ENCODE data around the gene SRD5A1. TPM values are rescaled to one million over a fixed set of nuclear protein-coding genes. Genes with fewer than 3 reads are reported as not detected.

SRD5A1 gene
- total RNA-seq, 1 experiment from 2014 or later = 30.4 TPM

DNA sequence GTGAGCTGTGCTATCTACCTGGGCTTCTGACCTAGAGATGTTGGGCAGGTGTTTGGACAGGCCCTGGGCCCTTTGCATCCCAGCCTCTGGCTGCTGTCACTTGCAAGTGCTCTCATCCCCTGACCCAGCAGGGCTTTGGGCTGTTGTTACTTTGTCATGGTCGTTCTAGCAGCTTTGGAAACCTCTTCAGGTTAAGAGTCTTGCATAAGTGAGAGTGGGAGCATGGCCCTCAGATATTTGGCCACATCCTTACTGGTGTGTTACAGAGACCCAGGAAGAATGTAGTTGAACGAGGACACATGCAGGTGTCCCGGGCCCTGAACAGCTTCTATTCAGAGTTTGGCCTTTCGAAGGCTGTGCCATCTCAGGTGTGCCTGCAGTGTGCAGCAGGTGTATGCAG, 84.4 kb downstream of the SRD5A1 start:
- no peaks in the 10 kb centered on the region for H3K27me3 ChIP-seq (ENCODE audit: control insufficient read depth, insufficient read depth, low read length)
- DNase-seq (ENCODE audit: low read depth, low spot score) = no peak
- no peak overlapping the region for H3K4me3 ChIP-seq (ENCODE audit: low read depth in 2 of 2, low read length in 2 of 2)
- in situ Hi-C loops (cut with HindIII; ENCODE audit: low pct_unique_long_range_greater_than_20kb, low sequenced_read_pairs) = no loop called here
- H3K27ac ChIP-seq (ENCODE audit: low read length) = no peak overlapping the region
- no peaks in the 10 kb centered on the region; the same call in 1 of the 2 replicates for H3K36me3 ChIP-seq (ENCODE audit: control insufficient read depth, insufficient read depth, low read length)
- H3K4me1 ChIP-seq (ENCODE audit: control insufficient read depth, insufficient read depth, low read length) = peaks cover 43% of the 10 kb centered on the region
- BruUV-seq (replicated peaks) = no TSS peak
- H3K9me3 ChIP-seq (ENCODE audit: control insufficient read depth, insufficient read depth, low read depth, low read length) = no peaks in the 10 kb centered on the region
- intact Hi-C loops (cut with micrococcal nuclease; ENCODE audit: unreplicated experiment) = loop anchor here (10.0 kb wide), 1 partner anchor 83 kb away; the partner anchor contains the start of genes NSUN2 and SRD5A1
- CTCF ChIA-PET = no interaction called here
- no peak for ATAC-seq
- no peak for TF ChIP-seq SIN3A (IDR thresholded peaks at IDR 0.05; ENCODE audit: borderline replicate concordance, insufficient read depth, low read depth, low read length)
- TF ChIP-seq POLR2AphosphoS5 (IDR thresholded peaks at IDR 0.05; ENCODE audit: low read depth, low read length) = no peak
- no peak for TF ChIP-seq TCF7L2 (IDR thresholded peaks at IDR 0.05; ENCODE audit: low read depth, low read length)
- TF ChIP-seq, protein P1, sequence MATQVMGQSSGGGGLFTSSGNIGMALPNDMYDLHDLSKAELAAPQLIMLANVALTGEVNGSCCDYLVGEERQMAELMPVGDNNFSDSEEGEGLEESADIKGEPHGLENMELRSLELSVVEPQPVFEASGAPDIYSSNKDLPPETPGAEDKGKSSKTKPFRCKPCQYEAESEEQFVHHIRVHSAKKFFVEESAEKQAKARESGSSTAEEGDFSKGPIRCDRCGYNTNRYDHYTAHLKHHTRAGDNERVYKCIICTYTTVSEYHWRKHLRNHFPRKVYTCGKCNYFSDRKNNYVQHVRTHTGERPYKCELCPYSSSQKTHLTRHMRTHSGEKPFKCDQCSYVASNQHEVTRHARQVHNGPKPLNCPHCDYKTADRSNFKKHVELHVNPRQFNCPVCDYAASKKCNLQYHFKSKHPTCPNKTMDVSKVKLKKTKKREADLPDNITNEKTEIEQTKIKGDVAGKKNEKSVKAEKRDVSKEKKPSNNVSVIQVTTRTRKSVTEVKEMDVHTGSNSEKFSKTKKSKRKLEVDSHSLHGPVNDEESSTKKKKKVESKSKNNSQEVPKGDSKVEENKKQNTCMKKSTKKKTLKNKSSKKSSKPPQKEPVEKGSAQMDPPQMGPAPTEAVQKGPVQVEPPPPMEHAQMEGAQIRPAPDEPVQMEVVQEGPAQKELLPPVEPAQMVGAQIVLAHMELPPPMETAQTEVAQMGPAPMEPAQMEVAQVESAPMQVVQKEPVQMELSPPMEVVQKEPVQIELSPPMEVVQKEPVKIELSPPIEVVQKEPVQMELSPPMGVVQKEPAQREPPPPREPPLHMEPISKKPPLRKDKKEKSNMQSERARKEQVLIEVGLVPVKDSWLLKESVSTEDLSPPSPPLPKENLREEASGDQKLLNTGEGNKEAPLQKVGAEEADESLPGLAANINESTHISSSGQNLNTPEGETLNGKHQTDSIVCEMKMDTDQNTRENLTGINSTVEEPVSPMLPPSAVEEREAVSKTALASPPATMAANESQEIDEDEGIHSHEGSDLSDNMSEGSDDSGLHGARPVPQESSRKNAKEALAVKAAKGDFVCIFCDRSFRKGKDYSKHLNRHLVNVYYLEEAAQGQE (IDR thresholded peaks at IDR 0.05; ENCODE audit: insufficient read depth in 1 of 2, low read depth in 2 of 2, low read length in 1 of 2) = no peak
- TF ChIP-seq CTCF (IDR thresholded peaks at IDR 0.05) = no peak
- POLR2A ChIA-PET = no interaction called here

GRCh38 chr5:6718161-6718681, 85.0 kb downstream of the SRD5A1 start:
- intact Hi-C loops (cut with micrococcal nuclease; ENCODE audit: unreplicated experiment) (loop anchor here (10.0 kb wide), 1 partner anchor 83 kb away; the partner anchor contains the start of genes NSUN2 and SRD5A1), in situ Hi-C loops (cut with HindIII; ENCODE audit: low pct_unique_long_range_greater_than_20kb, low sequenced_read_pairs) (no loop called here)
- no peaks in the 10 kb centered on the region for H3K9me3 ChIP-seq (ENCODE audit: control insufficient read depth, insufficient read depth, low read depth, low read length)
- H3K36me3 ChIP-seq (ENCODE audit: control insufficient read depth, insufficient read depth, low read length) = no peaks in the 10 kb centered on the region; the same call in 1 of the 2 replicates
- ATAC-seq = no peak
- ChIA-PET CTCF (interaction anchor here (0.6 kb wide), 1 partner anchor 8 kb away, joined by 3 read pairs; no protein-coding TSS in a partner anchor), POLR2A (no interaction called here)
- no TSS peak for BruUV-seq (replicated peaks)
- H3K4me1 ChIP-seq (ENCODE audit: control insufficient read depth, insufficient read depth, low read length) = peaks cover 48% of the 10 kb centered on the region
- no peaks in the 10 kb centered on the region for H3K27me3 ChIP-seq (ENCODE audit: control insufficient read depth, insufficient read depth, low read length)
- no peak for DNase-seq (ENCODE audit: low read depth, low spot score)
- TF ChIP-seq CTCF (IDR thresholded peaks at IDR 0.05) (no peak), SIN3A (IDR thresholded peaks at IDR 0.05; ENCODE audit: borderline replicate concordance, insufficient read depth, low read depth, low read length) (no peak), TCF7L2 (IDR thresholded peaks at IDR 0.05; ENCODE audit: low read depth, low read length) (no peak), POLR2AphosphoS5 (IDR thresholded peaks at IDR 0.05; ENCODE audit: low read depth, low read length) (no peak)
- TF ChIP-seq, protein P1 (IDR thresholded peaks at IDR 0.05; ENCODE audit: insufficient read depth in 1 of 2, low read depth in 2 of 2, low read length in 1 of 2) = no peak
- no peak overlapping the region for H3K27ac ChIP-seq (ENCODE audit: low read length)
- no peak overlapping the region for H3K4me3 ChIP-seq (ENCODE audit: low read depth in 2 of 2, low read length in 2 of 2)

Data from Panc1 (cell line).